Calu3 (cell line): ENCODE data around the gene DHFR. TPM values are rescaled to one million over a fixed set of nuclear protein-coding genes. Genes with fewer than 3 reads are reported as not detected.

ENCODE experiments used
- Bru-seq: library from RNA; stranded (reverse); fragments of 400-500 nt; gene quantifications from one replicate; lab custom pipeline; 2021; lab: Mats Ljungman, UMichigan
- BruChase-seq, 2 experiments: library from RNA; stranded (reverse); fragments of 400-500 nt; gene quantifications; one replicate each; lab custom pipeline; 2021; lab: Mats Ljungman, UMichigan
- BruUV-seq: library from RNA; stranded (reverse); fragments of 400-500 nt; replicated peaks from 2 replicates; lab custom pipeline; 2021; lab: Mats Ljungman, UMichigan
- CTCF ChIA-PET: fragments of 300-600 bp; sonication (Branson Sonifier 250); formaldehyde crosslinking; loops from one replicate; lab custom pipeline; 2022; ENCODE audit warnings: antibody characterized with exemption; lab: Charles Lee
- DNase-seq: peaks from one replicate; pipeline ENCODE4 v3.0.0; 2022
- H3K27ac Mint-ChIP-seq: one replicate; pipeline ENCODE4 v1.8.0; 2022; ENCODE audit warnings: mixed read lengths; ENCODE audit not compliant: unreplicated experiment
- H3K27me3 Mint-ChIP-seq: one replicate; pipeline ENCODE4 v1.8.0; 2022; ENCODE audit warnings: mixed read lengths; ENCODE audit not compliant: unreplicated experiment
- H3K36me3 Mint-ChIP-seq: one replicate; pipeline ENCODE4 v1.8.0; 2022; ENCODE audit warnings: mild to moderate bottlenecking, moderate library complexity, mixed read lengths; ENCODE audit not compliant: insufficient read depth, unreplicated experiment
- H3K4me1 Mint-ChIP-seq: one replicate; pipeline ENCODE4 v1.8.0; 2022; ENCODE audit warnings: mild to moderate bottlenecking, low read depth, mixed read lengths; ENCODE audit not compliant: unreplicated experiment
- H3K4me3 Mint-ChIP-seq: one replicate; pipeline ENCODE4 v1.8.0; 2022; ENCODE audit warnings: mild to moderate bottlenecking, low read depth, moderate library complexity, mixed read lengths; ENCODE audit not compliant: unreplicated experiment
- H3K9me3 Mint-ChIP-seq: one replicate; pipeline ENCODE4 v1.8.0; 2022; ENCODE audit warnings: low read depth, mixed read lengths; ENCODE audit not compliant: unreplicated experiment
- CTCF ChIP-seq: fragments of 200-600 bp; IDR thresholded peaks from one replicate; pipeline ENCODE4 v1.8.0; 2022; ENCODE audit warnings: antibody characterized with exemption; ENCODE audit not compliant: unreplicated experiment
- intact Hi-C: fragments of 100-400 bp; cut with micrococcal nuclease; formaldehyde crosslinking; loops from one replicate; pipeline ENCODE4 v1.10.0; 2022; ENCODE audit not compliant: unreplicated experiment
- long read RNA-seq: library from polyadenylated mRNA; stranded (forward); transcript quantifications from one replicate; pipeline ENCODE4 v2.0.0, GENCODE V29; 2022
- total RNA-seq: library from RNA; stranded (reverse); gene quantifications from 2 replicates; pipeline ENCODE4 v1.2.3, GENCODE V29; 2022

Gene DHFR
- total RNA-seq, result 46.9 and 58.0 TPM in 2 replicates
- Bru-seq, nascent RNA, result percentile 88 among the genes with signal in this experiment
- percentile 85 among the genes with signal in this experiment for BruChase-seq, experiment 1, labeled RNA remaining after a 6-hour chase
- percentile 78 among the genes with signal in this experiment for BruChase-seq, experiment 2, labeled RNA remaining after a 2-hour chase
- long read RNA-seq, transcript DHFR-201 (6 exons, 3,917 nt), result major isoform, 51 of 62 reads
- long read RNA-seq, partial matches to known transcripts, result 0 of 62 reads
- long read RNA-seq, other reads (novel, unspliced or antisense), result 11 of 62 reads

GRCh38 chr5:80654391-80655230 is at the start of gene DHFR, which contains the start of gene MSH3:
DHFR (minus strand) TSS chr5:80654983; CDS start chr5:80654489, 494 bp downstream.
MSH3 (plus strand) TSS chr5:80654652; CDS start chr5:80654728, 76 bp downstream.
- Mint-ChIP-seq H3K27ac (peak within 1 kb of the TSS; percentile 80), H3K4me3 (peak within 1 kb of the TSS; percentile 80), H3K9me3 (no peaks in the 10 kb centered on the region), H3K36me3 (peaks cover 30% of the 10 kb centered on the region), H3K27me3 (no peaks in the 10 kb centered on the region), H3K4me1 (peaks cover 23% of the 10 kb centered on the region)
- no peak for TF ChIP-seq CTCF
- no TSS peak for BruUV-seq
- CTCF ChIA-PET, result interaction anchor here (0.6 to 2.4 kb wide), 6 partner anchors 18 to 856 kb away, joined by 3 to 8 read pairs (median 3); no protein-coding TSS in a partner anchor
- DNase-seq, result peak; percentile 94
- intact Hi-C loops, result loop anchor here (2.0 kb wide), 1 partner anchor 166 kb away; the partner anchor contains the start of gene FAM151B

GRCh38 chr5:80704221-80704620 is 49.4 kb upstream of the DHFR start:
- no TSS peak for BruUV-seq
- H3K36me3 Mint-ChIP-seq, result no peaks in the 10 kb centered on the region

GRCh38 chr5:80703747-80704146 is 49.0 kb upstream of the DHFR start:
- H3K27ac Mint-ChIP-seq, result no peak overlapping the region
- H3K9me3 Mint-ChIP-seq, result no peaks in the 10 kb centered on the region
- H3K4me1 Mint-ChIP-seq, result no peaks in the 10 kb centered on the region
- no peaks in the 10 kb centered on the region for H3K27me3 Mint-ChIP-seq
- no peak for TF ChIP-seq CTCF
- BruUV-seq, result no TSS peak
- intact Hi-C loops, result no loop called here
- H3K36me3 Mint-ChIP-seq, result no peaks in the 10 kb centered on the region
- CTCF ChIA-PET, result no interaction called here
- no peak for DNase-seq
- no peak overlapping the region for H3K4me3 Mint-ChIP-seq

More at GRCh38 chr5:80704221-80704620, 49.4 kb upstream of the DHFR start:
- Mint-ChIP-seq H3K27ac (no peak overlapping the region), H3K27me3 (no peaks in the 10 kb centered on the region), H3K4me3 (no peak overlapping the region), H3K4me1 (no peaks in the 10 kb centered on the region), H3K9me3 (no peaks in the 10 kb centered on the region)
- TF ChIP-seq CTCF, result no peak
- intact Hi-C loops, result no loop called here
- CTCF ChIA-PET, result no interaction called here
- DNase-seq, result no peak

- CTCF ChIA-PET, result no interaction called here
- BruUV-seq, result no TSS peak
- no peak for DNase-seq
- no peaks in the 10 kb centered on the region for H3K36me3 Mint-ChIP-seq
- no peak overlapping the region for H3K4me3 Mint-ChIP-seq
- H3K9me3 Mint-ChIP-seq, result no peaks in the 10 kb centered on the region
- no peaks in the 10 kb centered on the region for H3K27me3 Mint-ChIP-seq
- no peak overlapping the region for H3K27ac Mint-ChIP-seq
- TF ChIP-seq CTCF, result no peak
- H3K4me1 Mint-ChIP-seq, result no peaks in the 10 kb centered on the region
- intact Hi-C loops, result no loop called here
Measured at GRCh38 chr5:80703291-80703690, 48.5 kb upstream of the DHFR start.
